Measurements from ENCODE around the gene RNF217. TPM values are rescaled to one million over a fixed set of nuclear protein-coding genes. Genes with fewer than 3 reads are reported as not detected.

RNF217 gene
- total and polyA plus RNA-seq, 8 donors: 3.4 to 14.3 (median 8.0) TPM

GRCh38 chr6:124994648-124995047 lies 32.4 kb downstream of the RNF217 start:
- ATAC-seq: no peak

GRCh38 chr6:124995131-124995530 lies 32.9 kb downstream of the RNF217 start:
- DNase-seq (no peak), FAIRE-seq (peak; percentile 26), ATAC-seq (no peak)
- no peaks in the 10 kb centered on the region for H3K36me3 ChIP-seq
- intact Hi-C loops (cut with DNase I): no loop called here
- no peaks in the 10 kb centered on the region for H3K9me3 ChIP-seq
- peaks cover 5 to 16% (median 11%) of the 10 kb centered on the region in 3 donors for H3K4me1 ChIP-seq
- H3K4me3 ChIP-seq: no peak overlapping the region
- H3K27me3 ChIP-seq: no peaks in the 10 kb centered on the region
- no peak for TF ChIP-seq CTCF (IDR thresholded peaks at IDR 0.05)
- H3K27ac ChIP-seq: no peak overlapping the region

More at GRCh38 chr6:124994648-124995047, 32.4 kb downstream of the RNF217 start:
- intact Hi-C loops (cut with DNase I): no loop called here
- Histone ChIP-seq H3K27me3 (no peaks in the 10 kb centered on the region), H3K4me3 (no peak overlapping the region), H3K9me3 (no peaks in the 10 kb centered on the region), H3K27ac (no peak overlapping the region), H3K36me3 (no peaks in the 10 kb centered on the region), H3K4me1 (peaks cover under 1 to 11% (median 7%) of the 10 kb centered on the region in 3 donors)
- 80% methylated on average over 3 of the region's 3 CpGs for WGBS, 2 donors
- DNase-seq (no peak), FAIRE-seq (no peak)
- no peak for TF ChIP-seq CTCF (IDR thresholded peaks at IDR 0.05)

- WGBS, 2 donors: 93 to 96% methylated on average over 8 of the region's 8 CpGs
- Histone ChIP-seq H3K4me1 (peaks cover 5 to 17% (median 13%) of the 10 kb centered on the region in 3 donors), H3K27ac (no peak overlapping the region), H3K4me3 (no peak overlapping the region), H3K36me3 (no peaks in the 10 kb centered on the region), H3K27me3 (no peaks in the 10 kb centered on the region), H3K9me3 (no peaks in the 10 kb centered on the region)
- TF ChIP-seq CTCF (IDR thresholded peaks at IDR 0.05): no peak
- intact Hi-C loops (cut with DNase I): no loop called here
- ATAC-seq (no peak), DNase-seq (no peak), FAIRE-seq (no peak)
Measured at GRCh38 chr6:124995645-124996325, 33.5 kb downstream of the RNF217 start.

- ATAC-seq (no peak), FAIRE-seq (no peak), DNase-seq (no peak)
- no peak for TF ChIP-seq CTCF (IDR thresholded peaks at IDR 0.05)
- intact Hi-C loops (cut with DNase I): no loop called here
- Histone ChIP-seq H3K36me3 (no peaks in the 10 kb centered on the region), H3K4me3 (no peak overlapping the region), H3K9me3 (no peaks in the 10 kb centered on the region), H3K27ac (no peak overlapping the region), H3K27me3 (no peaks in the 10 kb centered on the region), H3K4me1 (peaks cover 5 to 18% (median 14%) of the 10 kb centered on the region in 3 donors)
Measured at GRCh38 chr6:124996411-124996810, 34.2 kb downstream of the RNF217 start.

- WGBS, 2 donors: 78 to 82% methylated on average over 8 of the region's 8 CpGs
- ATAC-seq: no peak
Measured at GRCh38 chr6:124997196-124997875, 35.1 kb downstream of the RNF217 start.

More at GRCh38 chr6:124997196-124997875, 35.1 kb downstream of the RNF217 start:
- Histone ChIP-seq H3K4me1 (peaks cover 5 to 26% (median 20%) of the 10 kb centered on the region in 3 donors), H3K36me3 (no peaks in the 10 kb centered on the region), H3K27me3 (no peaks in the 10 kb centered on the region), H3K4me3 (no peak overlapping the region), H3K9me3 (no peaks in the 10 kb centered on the region), H3K27ac (no peak overlapping the region)
- intact Hi-C loops (cut with DNase I): no loop called here
- FAIRE-seq (no peak), DNase-seq (no peak)
- TF ChIP-seq CTCF (IDR thresholded peaks at IDR 0.05): no peak
